GM23338 (cell line): ENCODE results near the gene RABGAP1L. TPM values are rescaled to one million over a fixed set of nuclear protein-coding genes. Genes with fewer than 3 reads are reported as not detected.

ENCODE experiments used
- ATAC-seq: fragments of 200-7000 bp; cut with Tn5 transposase; 3 replicates; pipeline ENCODE4 v1.9.1; 2020
- DNase-seq: peaks from one replicate; pipeline ENCODE4 v3.0.0-alpha.2; 2015; ENCODE audit warnings: low spot score
- H2AFZ ChIP-seq: fragments of 200-600 bp; sonication (generic); 2 replicates; pipeline ENCODE4 v1.8.0; 2016; ENCODE audit warnings: antibody characterized with exemption, mild to moderate bottlenecking, moderate library complexity
- H3F3A ChIP-seq: fragments of 200-600 bp; sonication (generic); replicated peaks from 2 replicates; pipeline ENCODE4 v1.8.0; 2017; ENCODE audit warnings: antibody characterized with exemption, mixed run types, low read depth
- H3K27ac ChIP-seq: fragments of 200-600 bp; sonication (generic); 2 replicates; pipeline ENCODE4 v1.6.1; 2016; ENCODE audit warnings: low read depth
- H3K27me3 ChIP-seq: fragments of 200-600 bp; sonication (generic); 2 replicates; pipeline ENCODE4 v1.8.0; 2016; ENCODE audit warnings: mild to moderate bottlenecking, mixed run types, moderate library complexity; ENCODE audit not compliant: insufficient read depth
- H3K36me3 ChIP-seq: fragments of 200-600 bp; sonication (generic); 2 replicates; pipeline ENCODE4 v1.8.0; 2016; ENCODE audit warnings: mild to moderate bottlenecking; ENCODE audit not compliant: insufficient read depth
- H3K4me1 ChIP-seq: fragments of 200-600 bp; sonication (generic); 2 replicates; pipeline ENCODE4 v1.8.0; 2016; ENCODE audit warnings: mild to moderate bottlenecking, moderate library complexity; ENCODE audit not compliant: insufficient read depth
- H3K4me2 ChIP-seq: fragments of 200-600 bp; sonication (generic); 2 replicates; pipeline ENCODE4 v1.7.1; 2017; ENCODE audit warnings: mixed run types
- H3K4me3 ChIP-seq: fragments of 200-600 bp; sonication (generic); 2 replicates; pipeline ENCODE4 v1.6.1; 2016; ENCODE audit warnings: mixed run types
- H3K79me2 ChIP-seq: fragments of 200-600 bp; sonication (generic); replicated peaks from 2 replicates; pipeline ENCODE4 v1.8.0; 2017; ENCODE audit warnings: mild to moderate bottlenecking; ENCODE audit not compliant: insufficient read depth
- H3K9me2 ChIP-seq: fragments of 200-600 bp; sonication (generic); 2 replicates; pipeline ENCODE4 v1.8.0; 2017; ENCODE audit not compliant: insufficient read depth
- H4K20me1 ChIP-seq: fragments of 200-600 bp; sonication (generic); replicated peaks from 2 replicates; pipeline ENCODE4 v1.8.0; 2017; ENCODE audit warnings: mild to moderate bottlenecking; ENCODE audit not compliant: insufficient read depth
- H3K27ac Mint-ChIP-seq: 2 replicates; pipeline ENCODE4 v1.8.0; 2020; ENCODE audit warnings: inconsistent platforms, mild to moderate bottlenecking, moderate library complexity, mixed read lengths
- H3K27me3 Mint-ChIP-seq: 3 replicates; pipeline ENCODE4 v1.8.0; 2022; ENCODE audit warnings: low read depth, mild to moderate bottlenecking, moderate library complexity, mixed read lengths, inconsistent platforms; ENCODE audit not compliant: insufficient read depth, poor library complexity
- H3K36me3 Mint-ChIP-seq: 3 replicates; pipeline ENCODE4 v1.8.0; 2021; ENCODE audit warnings: low read depth, mild to moderate bottlenecking, inconsistent platforms, moderate library complexity, mixed read lengths
- H3K4me1 Mint-ChIP-seq: 3 replicates; pipeline ENCODE4 v1.8.0; 2020; ENCODE audit warnings: mild to moderate bottlenecking, inconsistent platforms, mixed read lengths
- H3K4me3 Mint-ChIP-seq: 3 replicates; pipeline ENCODE4 v1.8.0; 2021; ENCODE audit warnings: moderate library complexity, mild to moderate bottlenecking, inconsistent platforms, mixed read lengths
- H3K9me3 Mint-ChIP-seq: 3 replicates; pipeline ENCODE4 v1.8.0; 2020; ENCODE audit warnings: moderate library complexity, mild to moderate bottlenecking, inconsistent platforms, mixed read lengths
- CREB1 ChIP-seq: fragments of 250-450 bp; sonication (Bioruptor Pico); IDR thresholded peaks from 2 replicates; pipeline ENCODE4 v1.5.0; 2020; ENCODE audit warnings: low read depth, mild to moderate bottlenecking, moderate library complexity
- EZH2 ChIP-seq: fragments of 200-600 bp; sonication (generic); IDR thresholded peaks from one replicate; pipeline ENCODE4 v1.8.0; 2017; ENCODE audit warnings: antibody characterized with exemption, mild to moderate bottlenecking, low read depth; ENCODE audit not compliant: unreplicated experiment
- EZH2phosphoT487 ChIP-seq: fragments of 200-600 bp; sonication (generic); IDR thresholded peaks from one replicate; pipeline ENCODE4 v1.8.1; 2018; ENCODE audit warnings: antibody characterized with exemption; ENCODE audit not compliant: unreplicated experiment
- JUNB ChIP-seq: IDR thresholded peaks from one replicate; pipeline ENCODE4 v1.6.1; 2016; ENCODE audit warnings: antibody characterized with exemption; ENCODE audit not compliant: unreplicated experiment
- NANOG ChIP-seq: IDR thresholded peaks from 2 replicates; pipeline ENCODE4 v1.6.1; 2016; ENCODE audit warnings: antibody characterized with exemption, borderline replicate concordance
- POLR2AphosphoS5 ChIP-seq: IDR thresholded peaks from 2 replicates; pipeline ENCODE4 v1.6.1; 2016; ENCODE audit warnings: antibody characterized with exemption, low read depth
- STAT1 ChIP-seq: IDR thresholded peaks from one replicate; pipeline ENCODE4 v1.6.1; 2016; ENCODE audit warnings: antibody characterized with exemption; ENCODE audit not compliant: unreplicated experiment
- ZNF114 ChIP-seq: fragments of 250-450 bp; sonication (Bioruptor Pico); IDR thresholded peaks from 2 replicates; pipeline ENCODE4 v1.5.0; 2020; ENCODE audit warnings: mild to moderate bottlenecking, moderate library complexity
- ZNF331 ChIP-seq: fragments of 250-450 bp; sonication (Bioruptor Pico); IDR thresholded peaks from 2 replicates; pipeline ENCODE4 v1.5.0; 2020; ENCODE audit warnings: low read depth, mild to moderate bottlenecking, moderate library complexity
- polyA plus RNA-seq: library from polyadenylated mRNA; unstranded; fragments of >200 nt; fragmentation: Nextera tagmentation; extraction: Ambion mirVana; gene quantifications from 2 replicates; pipeline ENCODE4 v1.2.1, GENCODE V29; 2016
- total RNA-seq: library from RNA; depleted of rRNA; stranded (reverse); fragments of >200 nt; shearing (Covaris generic); gene quantifications from 2 replicates; pipeline ENCODE4 v1.2.3, GENCODE V29; 2014
- TF ChIP-seq, protein P1 (sequence below): fragments of 250-450 bp; sonication (Bioruptor Pico); IDR thresholded peaks from 2 replicates; pipeline ENCODE4 v1.5.0; 2020; ENCODE audit warnings: mild to moderate bottlenecking, moderate library complexity
- TF ChIP-seq, protein P2 (sequence below): IDR thresholded peaks from one replicate; pipeline ENCODE4 v1.6.1; 2018; ENCODE audit warnings: antibody characterized with exemption; ENCODE audit not compliant: unreplicated experiment
- TF ChIP-seq, protein P3 (sequence below), 2 experiments: fragments of 200-600 bp in 1 of 2; sonication (generic) in 1 of 2; conservative IDR thresholded peaks; 2 replicates each; pipeline versions ENCODE4 v1.5.1 to v1.6.1; 2016 to 2017; ENCODE audit warnings: antibody characterized with exemption in 2 of 2, low read depth in 2 of 2, mild to moderate bottlenecking in 2 of 2, moderate library complexity in 1 of 2
- TF ChIP-seq, protein P4 (sequence below): IDR thresholded peaks from 2 replicates; pipeline ENCODE4 v1.6.1; 2016; ENCODE audit warnings: antibody characterized with exemption

Gene RABGAP1L
- total and polyA plus RNA-seq, 2 experiments from 2014 or later: 83.2 to 136 TPM

DNA sequence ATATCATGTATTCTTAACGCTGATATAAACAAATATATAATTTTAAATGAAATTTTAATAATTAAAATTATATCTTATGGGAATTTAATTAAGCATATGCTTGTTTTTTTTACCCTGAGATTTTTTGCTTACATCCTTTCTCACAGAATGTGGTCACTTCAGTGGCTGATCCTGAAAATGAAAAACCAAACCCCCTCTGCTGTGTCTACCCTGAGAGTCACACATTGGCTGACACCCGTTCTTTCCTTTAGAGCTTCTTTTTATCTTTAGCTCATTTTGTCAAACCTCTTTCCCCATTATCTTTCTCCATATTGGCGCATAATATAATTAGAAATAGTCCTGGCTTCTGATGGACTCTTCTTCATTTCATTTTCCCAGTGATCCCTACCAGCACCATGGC, 829.7 kb downstream of the RABGAP1L start:
- Histone ChIP-seq H3K79me2 (peaks cover 2% of the 10 kb centered on the region; the same call in 1 of the 2 replicates), H4K20me1 (no peaks in the 10 kb centered on the region), H3K36me3 (peaks cover 47% of the 10 kb centered on the region), H3K4me3 (no peak overlapping the region), H3F3A (peaks cover 33% of the 10 kb centered on the region; the same call in 1 of the 2 replicates), H3K27me3 (no peaks in the 10 kb centered on the region), H3K4me1 (no peaks in the 10 kb centered on the region), H3K9me2 (no peaks in the 10 kb centered on the region), H3K27ac (no peak overlapping the region), H2AFZ (no peak overlapping the region), H3K4me2 (no peak overlapping the region)
- Mint-ChIP-seq H3K9me3 (no peaks in the 10 kb centered on the region), H3K4me3 (no peak overlapping the region), H3K27ac (no peak overlapping the region), H3K27me3 (peaks cover 2% of the 10 kb centered on the region), H3K36me3 (peaks cover 65% of the 10 kb centered on the region), H3K4me1 (no peaks in the 10 kb centered on the region; the same call in 2 of the 3 replicates)
- no peak for DNase-seq
- no peak for ATAC-seq
- TF ChIP-seq, protein P1, sequence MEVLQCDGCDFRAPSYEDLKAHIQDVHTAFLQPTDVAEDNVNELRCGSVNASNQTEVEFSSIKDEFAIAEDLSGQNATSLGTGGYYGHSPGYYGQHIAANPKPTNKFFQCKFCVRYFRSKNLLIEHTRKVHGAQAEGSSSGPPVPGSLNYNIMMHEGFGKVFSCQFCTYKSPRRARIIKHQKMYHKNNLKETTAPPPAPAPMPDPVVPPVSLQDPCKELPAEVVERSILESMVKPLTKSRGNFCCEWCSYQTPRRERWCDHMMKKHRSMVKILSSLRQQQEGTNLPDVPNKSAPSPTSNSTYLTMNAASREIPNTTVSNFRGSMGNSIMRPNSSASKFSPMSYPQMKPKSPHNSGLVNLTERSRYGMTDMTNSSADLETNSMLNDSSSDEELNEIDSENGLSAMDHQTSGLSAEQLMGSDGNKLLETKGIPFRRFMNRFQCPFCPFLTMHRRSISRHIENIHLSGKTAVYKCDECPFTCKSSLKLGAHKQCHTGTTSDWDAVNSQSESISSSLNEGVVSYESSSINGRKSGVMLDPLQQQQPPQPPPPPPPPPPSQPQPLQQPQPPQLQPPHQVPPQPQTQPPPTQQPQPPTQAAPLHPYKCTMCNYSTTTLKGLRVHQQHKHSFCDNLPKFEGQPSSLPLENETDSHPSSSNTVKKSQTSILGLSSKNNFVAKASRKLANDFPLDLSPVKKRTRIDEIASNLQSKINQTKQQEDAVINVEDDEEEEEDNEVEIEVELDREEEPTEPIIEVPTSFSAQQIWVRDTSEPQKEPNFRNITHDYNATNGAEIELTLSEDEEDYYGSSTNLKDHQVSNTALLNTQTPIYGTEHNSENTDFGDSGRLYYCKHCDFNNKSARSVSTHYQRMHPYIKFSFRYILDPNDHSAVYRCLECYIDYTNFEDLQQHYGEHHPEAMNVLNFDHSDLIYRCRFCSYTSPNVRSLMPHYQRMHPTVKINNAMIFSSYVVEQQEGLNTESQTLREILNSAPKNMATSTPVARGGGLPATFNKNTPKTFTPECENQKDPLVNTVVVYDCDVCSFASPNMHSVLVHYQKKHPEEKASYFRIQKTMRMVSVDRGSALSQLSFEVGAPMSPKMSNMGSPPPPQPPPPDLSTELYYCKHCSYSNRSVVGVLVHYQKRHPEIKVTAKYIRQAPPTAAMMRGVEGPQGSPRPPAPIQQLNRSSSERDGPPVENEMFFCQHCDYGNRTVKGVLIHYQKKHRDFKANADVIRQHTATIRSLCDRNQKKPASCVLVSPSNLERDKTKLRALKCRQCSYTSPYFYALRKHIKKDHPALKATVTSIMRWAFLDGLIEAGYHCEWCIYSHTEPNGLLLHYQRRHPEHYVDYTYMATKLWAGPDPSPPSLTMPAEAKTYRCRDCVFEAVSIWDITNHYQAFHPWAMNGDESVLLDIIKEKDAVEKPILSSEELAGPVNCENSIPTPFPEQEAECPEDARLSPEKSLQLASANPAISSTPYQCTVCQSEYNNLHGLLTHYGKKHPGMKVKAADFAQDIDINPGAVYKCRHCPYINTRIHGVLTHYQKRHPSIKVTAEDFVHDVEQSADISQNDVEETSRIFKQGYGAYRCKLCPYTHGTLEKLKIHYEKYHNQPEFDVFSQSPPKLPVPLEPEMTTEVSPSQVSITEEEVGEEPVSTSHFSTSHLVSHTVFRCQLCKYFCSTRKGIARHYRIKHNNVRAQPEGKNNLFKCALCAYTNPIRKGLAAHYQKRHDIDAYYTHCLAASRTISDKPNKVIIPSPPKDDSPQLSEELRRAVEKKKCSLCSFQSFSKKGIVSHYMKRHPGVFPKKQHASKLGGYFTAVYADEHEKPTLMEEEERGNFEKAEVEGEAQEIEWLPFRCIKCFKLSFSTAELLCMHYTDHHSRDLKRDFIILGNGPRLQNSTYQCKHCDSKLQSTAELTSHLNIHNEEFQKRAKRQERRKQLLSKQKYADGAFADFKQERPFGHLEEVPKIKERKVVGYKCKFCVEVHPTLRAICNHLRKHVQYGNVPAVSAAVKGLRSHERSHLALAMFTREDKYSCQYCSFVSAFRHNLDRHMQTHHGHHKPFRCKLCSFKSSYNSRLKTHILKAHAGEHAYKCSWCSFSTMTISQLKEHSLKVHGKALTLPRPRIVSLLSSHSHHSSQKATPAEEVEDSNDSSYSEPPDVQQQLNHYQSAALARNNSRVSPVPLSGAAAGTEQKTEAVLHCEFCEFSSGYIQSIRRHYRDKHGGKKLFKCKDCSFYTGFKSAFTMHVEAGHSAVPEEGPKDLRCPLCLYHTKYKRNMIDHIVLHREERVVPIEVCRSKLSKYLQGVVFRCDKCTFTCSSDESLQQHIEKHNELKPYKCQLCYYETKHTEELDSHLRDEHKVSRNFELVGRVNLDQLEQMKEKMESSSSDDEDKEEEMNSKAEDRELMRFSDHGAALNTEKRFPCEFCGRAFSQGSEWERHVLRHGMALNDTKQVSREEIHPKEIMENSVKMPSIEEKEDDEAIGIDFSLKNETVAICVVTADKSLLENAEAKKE: no peak
- TF ChIP-seq NANOG: no peak
- no peak for TF ChIP-seq EZH2phosphoT487
- TF ChIP-seq, protein P2, sequence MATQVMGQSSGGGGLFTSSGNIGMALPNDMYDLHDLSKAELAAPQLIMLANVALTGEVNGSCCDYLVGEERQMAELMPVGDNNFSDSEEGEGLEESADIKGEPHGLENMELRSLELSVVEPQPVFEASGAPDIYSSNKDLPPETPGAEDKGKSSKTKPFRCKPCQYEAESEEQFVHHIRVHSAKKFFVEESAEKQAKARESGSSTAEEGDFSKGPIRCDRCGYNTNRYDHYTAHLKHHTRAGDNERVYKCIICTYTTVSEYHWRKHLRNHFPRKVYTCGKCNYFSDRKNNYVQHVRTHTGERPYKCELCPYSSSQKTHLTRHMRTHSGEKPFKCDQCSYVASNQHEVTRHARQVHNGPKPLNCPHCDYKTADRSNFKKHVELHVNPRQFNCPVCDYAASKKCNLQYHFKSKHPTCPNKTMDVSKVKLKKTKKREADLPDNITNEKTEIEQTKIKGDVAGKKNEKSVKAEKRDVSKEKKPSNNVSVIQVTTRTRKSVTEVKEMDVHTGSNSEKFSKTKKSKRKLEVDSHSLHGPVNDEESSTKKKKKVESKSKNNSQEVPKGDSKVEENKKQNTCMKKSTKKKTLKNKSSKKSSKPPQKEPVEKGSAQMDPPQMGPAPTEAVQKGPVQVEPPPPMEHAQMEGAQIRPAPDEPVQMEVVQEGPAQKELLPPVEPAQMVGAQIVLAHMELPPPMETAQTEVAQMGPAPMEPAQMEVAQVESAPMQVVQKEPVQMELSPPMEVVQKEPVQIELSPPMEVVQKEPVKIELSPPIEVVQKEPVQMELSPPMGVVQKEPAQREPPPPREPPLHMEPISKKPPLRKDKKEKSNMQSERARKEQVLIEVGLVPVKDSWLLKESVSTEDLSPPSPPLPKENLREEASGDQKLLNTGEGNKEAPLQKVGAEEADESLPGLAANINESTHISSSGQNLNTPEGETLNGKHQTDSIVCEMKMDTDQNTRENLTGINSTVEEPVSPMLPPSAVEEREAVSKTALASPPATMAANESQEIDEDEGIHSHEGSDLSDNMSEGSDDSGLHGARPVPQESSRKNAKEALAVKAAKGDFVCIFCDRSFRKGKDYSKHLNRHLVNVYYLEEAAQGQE: no peak
- no peak for TF ChIP-seq ZNF331 (CRISPR knock-in tag)
- TF ChIP-seq ZNF114 (CRISPR knock-in tag): no peak
- no peak for TF ChIP-seq STAT1
- no peak for TF ChIP-seq JUNB
- no peak for TF ChIP-seq POLR2AphosphoS5
- TF ChIP-seq, protein P3, sequence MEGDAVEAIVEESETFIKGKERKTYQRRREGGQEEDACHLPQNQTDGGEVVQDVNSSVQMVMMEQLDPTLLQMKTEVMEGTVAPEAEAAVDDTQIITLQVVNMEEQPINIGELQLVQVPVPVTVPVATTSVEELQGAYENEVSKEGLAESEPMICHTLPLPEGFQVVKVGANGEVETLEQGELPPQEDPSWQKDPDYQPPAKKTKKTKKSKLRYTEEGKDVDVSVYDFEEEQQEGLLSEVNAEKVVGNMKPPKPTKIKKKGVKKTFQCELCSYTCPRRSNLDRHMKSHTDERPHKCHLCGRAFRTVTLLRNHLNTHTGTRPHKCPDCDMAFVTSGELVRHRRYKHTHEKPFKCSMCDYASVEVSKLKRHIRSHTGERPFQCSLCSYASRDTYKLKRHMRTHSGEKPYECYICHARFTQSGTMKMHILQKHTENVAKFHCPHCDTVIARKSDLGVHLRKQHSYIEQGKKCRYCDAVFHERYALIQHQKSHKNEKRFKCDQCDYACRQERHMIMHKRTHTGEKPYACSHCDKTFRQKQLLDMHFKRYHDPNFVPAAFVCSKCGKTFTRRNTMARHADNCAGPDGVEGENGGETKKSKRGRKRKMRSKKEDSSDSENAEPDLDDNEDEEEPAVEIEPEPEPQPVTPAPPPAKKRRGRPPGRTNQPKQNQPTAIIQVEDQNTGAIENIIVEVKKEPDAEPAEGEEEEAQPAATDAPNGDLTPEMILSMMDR (conservative IDR thresholded peaks at IDR 0.05; ENCODE audit: low read depth in 2 of 2): no peak
- TF ChIP-seq, protein P4, sequence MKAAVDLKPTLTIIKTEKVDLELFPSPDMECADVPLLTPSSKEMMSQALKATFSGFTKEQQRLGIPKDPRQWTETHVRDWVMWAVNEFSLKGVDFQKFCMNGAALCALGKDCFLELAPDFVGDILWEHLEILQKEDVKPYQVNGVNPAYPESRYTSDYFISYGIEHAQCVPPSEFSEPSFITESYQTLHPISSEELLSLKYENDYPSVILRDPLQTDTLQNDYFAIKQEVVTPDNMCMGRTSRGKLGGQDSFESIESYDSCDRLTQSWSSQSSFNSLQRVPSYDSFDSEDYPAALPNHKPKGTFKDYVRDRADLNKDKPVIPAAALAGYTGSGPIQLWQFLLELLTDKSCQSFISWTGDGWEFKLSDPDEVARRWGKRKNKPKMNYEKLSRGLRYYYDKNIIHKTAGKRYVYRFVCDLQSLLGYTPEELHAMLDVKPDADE: no peak
- TF ChIP-seq CREB1 (CRISPR knock-in tag): no peak
- no peak for TF ChIP-seq EZH2
